ENCODE results near the gene VARS2. TPM values are rescaled to one million over a fixed set of nuclear protein-coding genes. Genes with fewer than 3 reads are reported as not detected.
A peak's percentile ranks its signal among the peaks of the same experiment; 100 is the strongest.
"Not testable (repeated sequence)": the region's sequence is repeated elsewhere in the genome, so short reads cannot be mapped to it uniquely, and the experiment has no call there.

VARS2 gene
- polyA plus RNA-seq (2013, experiment 1 of 2; ENCODE audit: insufficient read length), result 21.9 TPM
- 19.9 TPM for polyA plus RNA-seq (2013, experiment 2 of 2; ENCODE audit: insufficient read length)

- peak; percentile 91 for DNase-seq
These were observed at the start of gene VARS2 for GRCh38 chr6:30914076-30914853. Gene VARS2 (plus strand): TSS chr6:30914238. CDS start chr6:30914837, 599 bp downstream.

GRCh38 chr6:30864325-30864724, 49.7 kb upstream of the VARS2 start:
- no peak for DNase-seq

DNA sequence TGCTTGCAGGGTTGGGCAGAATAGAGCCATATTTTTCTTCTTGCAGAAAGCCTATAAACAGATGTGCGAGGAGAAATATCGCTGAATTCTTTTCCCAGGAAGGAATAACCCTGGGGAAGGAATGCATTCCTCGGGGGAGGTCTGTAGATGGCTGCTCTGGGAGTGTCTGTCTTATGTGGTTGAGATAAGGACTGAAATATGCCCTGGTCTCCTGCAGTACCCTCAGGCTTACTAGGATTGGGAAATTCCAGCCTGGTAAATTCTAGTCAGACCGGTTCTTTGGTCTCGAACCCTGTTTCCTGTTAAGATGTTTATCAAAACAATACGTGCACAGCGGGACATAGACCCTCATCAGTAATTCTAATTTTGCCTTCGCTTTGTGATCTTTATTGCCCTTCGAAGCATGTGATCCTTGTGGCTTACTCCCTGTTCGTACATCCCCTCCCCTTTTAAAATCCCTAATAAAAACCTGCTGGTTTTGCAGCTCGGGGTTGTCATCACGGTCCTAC, 44.7 kb upstream of the VARS2 start:
- DNase-seq, result not testable (repeated sequence)

- DNase-seq, result no peak
These were observed 43.5 kb upstream of the VARS2 start for GRCh38 chr6:30870546-30870945.

DNA sequence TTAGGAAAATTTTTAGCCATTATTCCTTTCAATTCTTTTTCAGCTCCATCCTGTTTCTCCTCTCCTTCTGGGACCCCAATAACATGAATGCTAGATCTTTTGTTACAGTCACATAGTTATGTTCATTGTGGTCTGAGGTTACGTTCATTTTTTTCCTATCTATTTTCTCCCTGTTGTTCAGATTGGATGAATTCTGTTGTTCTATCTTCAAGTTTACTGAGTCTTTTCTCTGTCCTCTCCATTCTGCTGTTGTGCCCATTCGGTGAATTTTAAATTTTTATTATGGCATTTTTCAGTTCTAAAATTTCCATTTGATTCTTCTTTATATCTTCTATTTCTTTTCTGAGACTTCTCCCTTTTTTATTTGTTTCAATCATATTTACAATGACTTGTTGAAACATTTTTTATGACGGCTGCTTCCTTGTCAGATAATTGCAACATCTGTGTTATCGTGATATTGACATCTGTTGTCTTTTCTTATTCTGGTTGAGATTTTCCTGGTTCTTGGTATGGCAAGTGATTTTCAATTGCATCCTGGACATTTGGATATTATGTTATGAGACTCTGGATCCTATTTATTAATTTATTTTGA, 42.4 kb upstream of the VARS2 start:
- no peak for DNase-seq

DNA sequence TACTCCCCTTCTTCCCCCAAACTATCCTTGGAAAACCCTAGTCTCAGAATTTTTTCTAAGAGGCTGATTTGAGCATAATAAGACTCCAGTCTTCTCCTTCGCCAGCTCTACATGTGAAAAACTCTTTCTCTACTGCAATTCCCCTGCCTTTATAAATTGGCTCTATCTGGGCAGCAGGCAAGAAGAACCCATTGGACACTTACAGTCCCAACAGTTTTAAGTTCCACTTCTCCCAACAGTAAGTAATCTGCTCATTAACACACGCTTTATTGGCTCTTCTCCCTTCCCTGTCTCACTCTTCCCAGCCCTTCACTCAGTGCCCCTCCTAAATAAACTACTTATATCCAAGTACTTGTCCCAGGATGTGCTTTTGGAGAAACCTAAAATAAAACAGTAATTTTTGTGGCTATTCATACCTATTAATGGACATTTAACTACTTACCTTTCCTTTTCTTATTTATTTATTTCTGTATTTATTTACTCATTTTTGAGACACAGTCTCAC, 40.8 kb upstream of the VARS2 start:
- DNase-seq, result no peak

GRCh38 chr6:30873795-30874194, 40.2 kb upstream of the VARS2 start:
- not testable (repeated sequence) for DNase-seq

DNA sequence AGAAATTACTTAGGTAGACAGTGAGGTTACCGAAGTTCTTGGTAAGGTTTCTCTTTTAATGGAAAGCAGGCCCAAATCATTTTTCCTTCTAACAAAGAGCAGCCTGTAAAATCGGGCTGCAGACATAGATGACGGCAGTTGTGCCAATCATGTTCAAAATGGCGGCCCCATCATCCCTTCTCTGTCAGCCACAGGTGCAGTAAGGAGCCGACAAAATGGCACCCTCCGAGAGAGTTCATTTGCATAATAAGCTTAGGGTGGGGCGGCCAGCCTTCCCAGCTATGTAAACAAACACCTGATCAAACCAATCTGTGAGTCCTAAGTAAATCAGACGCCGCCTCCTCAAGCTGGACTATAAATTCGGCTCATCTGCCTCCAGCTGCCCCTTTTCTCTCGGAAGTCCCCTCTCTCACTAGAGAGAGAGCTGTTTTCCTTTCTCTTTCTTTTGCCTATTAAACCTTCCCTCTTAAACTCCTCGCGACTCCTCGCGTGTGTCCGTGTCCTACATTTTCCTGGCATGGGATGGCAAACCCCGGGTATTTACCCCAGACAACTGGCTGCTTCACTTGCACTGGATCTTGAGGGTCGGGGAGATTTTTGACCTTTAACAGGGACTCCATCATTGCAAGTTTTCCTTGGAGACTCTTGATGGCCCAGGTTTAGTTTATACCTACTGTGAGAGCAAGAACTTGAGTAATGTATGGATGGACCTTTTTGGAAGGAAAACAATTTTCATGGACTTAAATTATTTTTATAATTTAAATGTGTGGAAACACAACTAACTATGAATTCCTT, 38.6 kb upstream of the VARS2 start:
- DNase-seq, result no peak

DNA sequence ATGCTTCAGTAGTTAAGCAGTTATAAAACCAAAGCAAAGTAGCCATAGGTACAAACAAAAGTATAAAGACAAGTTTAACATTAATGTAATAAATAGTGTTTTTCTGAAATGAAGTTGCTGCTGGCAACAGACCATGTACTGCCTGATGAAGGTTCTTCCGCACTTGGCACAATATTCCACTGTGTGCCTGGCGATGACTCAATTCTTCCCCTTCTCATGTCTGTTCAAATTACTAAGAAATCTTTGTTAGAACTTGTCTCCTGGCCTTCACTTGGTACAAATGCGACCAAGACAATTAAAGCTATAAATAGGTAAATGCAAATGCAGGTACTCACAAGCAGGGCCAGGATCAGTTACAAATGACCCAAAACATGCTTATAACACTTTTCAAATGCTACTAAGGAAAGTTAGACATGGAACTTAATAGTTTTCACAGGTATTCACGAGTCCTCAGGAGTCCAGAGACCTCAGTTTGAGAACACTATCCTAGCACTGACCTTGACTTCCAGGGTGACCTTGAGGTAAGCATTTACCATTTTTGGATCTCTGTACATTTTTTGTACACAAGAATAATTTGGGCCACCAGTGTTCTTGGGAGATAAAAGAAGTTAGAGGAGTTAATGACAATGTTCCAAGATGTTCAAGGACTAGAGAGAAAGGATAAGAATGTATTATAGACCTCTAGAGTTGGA, 37.9 kb upstream of the VARS2 start:
- DNase-seq, result peak; percentile 39

- peak; percentile 88 for DNase-seq
These were observed 36.4 kb upstream of the VARS2 start for GRCh38 chr6:30877419-30878262.

DNA sequence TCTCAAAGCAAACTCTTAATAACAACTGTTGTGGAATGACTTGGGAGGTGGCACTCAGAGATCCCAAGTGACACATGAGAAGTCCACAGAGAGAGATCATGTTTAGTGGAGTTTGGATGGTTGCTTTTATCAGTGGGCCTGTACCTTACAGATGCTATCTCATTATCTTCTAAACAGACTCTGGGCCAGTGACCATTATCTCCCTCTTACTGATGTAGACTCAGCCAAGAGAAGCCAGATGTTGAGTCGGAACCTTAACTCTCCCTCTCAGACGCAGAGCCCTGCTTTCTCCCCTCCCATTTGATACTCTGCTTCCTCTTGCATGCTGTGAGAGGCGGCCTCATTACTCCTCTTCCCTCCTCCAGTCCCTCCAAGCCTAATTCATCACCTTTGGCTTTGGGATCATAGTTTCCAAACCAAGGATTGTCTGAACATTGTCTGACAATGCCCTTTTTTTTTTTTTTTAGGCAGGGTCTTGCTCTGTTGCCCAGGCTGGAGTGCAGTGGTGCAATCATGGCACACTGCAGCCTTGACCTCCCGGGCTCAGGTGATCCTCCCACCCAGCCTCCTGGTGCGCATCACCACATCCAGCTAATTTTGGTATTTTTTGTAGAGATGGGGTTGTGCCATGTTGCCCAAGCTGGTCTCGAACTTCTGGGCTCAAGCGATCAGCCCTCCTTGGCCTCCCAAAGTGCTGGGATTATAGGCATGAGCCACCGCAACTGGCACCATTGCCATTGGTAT, 34.2 kb upstream of the VARS2 start:
- no peak for DNase-seq

DNA sequence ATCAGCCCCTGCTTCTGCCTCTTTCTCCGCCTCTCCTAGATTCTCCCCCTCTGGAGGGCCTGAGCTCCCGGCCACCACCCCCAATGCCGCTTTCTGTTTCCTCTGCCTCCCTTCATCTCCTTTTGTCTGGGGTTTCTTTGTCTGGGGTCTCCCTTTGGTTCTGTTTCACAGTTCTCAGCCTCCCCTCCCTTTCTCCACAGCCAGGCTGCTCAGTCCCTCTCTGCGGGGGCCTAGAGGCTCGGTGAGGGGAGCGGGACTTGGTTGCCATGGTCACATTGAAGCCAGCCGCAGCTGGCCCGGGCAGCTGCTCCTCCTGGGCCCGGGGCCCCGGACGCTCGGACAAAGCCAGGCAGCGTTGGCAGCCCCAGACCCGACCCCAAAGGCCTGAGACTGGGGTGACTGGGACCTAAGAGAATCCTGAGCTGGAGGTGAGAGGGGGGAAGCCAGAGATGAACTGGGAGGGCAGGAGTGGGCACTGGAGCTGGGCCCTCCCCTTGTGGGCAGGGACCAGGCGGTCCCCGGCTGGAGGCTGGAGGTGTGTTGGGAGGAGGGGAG, 33.3 kb upstream of the VARS2 start:
- DNase-seq, result no peak

GRCh38 chr6:30881392-30882203, 32.4 kb upstream of the VARS2 start:
- peak; percentile 61 for DNase-seq

DNA sequence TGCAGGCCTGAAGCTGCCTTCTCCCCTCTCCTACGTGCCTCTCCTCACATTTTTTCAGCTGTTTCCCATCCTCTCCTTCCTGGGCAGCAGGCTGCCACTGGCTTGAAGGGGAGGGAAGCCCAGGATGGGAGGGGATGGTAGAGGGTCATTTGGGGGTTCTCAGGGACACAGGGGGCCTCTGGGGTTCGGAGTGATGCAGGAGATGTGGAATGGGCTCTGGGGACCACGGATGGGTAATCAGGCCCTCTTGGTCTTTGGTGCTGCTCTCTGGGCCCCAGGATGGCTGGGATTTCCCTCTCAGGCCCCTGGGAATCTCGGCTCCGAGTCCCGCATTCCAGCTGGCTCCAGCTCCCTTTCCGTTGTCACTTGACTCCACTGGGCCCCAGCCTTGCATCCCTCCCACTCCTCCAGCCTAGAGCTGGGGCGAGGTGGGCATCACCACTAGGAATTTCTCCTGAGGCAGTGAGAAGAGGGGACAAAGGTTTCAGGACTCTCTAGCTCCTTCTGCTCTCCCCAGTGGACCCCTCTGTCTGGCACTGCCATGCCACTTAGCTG, 31.8 kb upstream of the VARS2 start:
- DNase-seq, result peak; percentile 11

GRCh38 chr6:30882759-30883684, 31.0 kb upstream of the VARS2 start:
- no peak for DNase-seq

- DNase-seq, result peak; percentile 70
These were observed 30.1 kb upstream of the VARS2 start, which contains the start of gene DDR1 for GRCh38 chr6:30883685-30884520. Gene DDR1 (plus strand): TSS chr6:30884519. CDS start chr6:30888730, 4,211 bp downstream.

Measured in fibroblast of skin of abdomen (primary cell).